Sigmoid colon (tissue), 4 donors: Measurements from ENCODE around the gene SLC25A11.

ENCODE experiments used
- EP300 ChIP-seq, 4 donors: sonication (generic); formaldehyde crosslinking; IDR thresholded peaks; one replicate each; pipeline ENCODE4 v1.6.1; 2017; ENCODE audit warnings: antibody characterized with exemption in 4 of 4
- POLR2A ChIP-seq, 2 donors: fragments of 450-650 bp; IDR thresholded peaks; one replicate each; pipeline ENCODE4 v1.6.1; 2016; ENCODE audit warnings: antibody characterized with exemption in 2 of 2, mild to moderate bottlenecking in 2 of 2, moderate library complexity in 2 of 2
- POLR2AphosphoS5 ChIP-seq, 4 donors: sonication (generic); formaldehyde crosslinking; IDR thresholded peaks; one replicate each; pipeline ENCODE4 v1.6.1; 2017; ENCODE audit warnings: antibody characterized with exemption in 4 of 4
- TF ChIP-seq, protein P1 (sequence below), 4 experiments: fragments of 450-650 bp in 3 of 4; fragments of 200-600 bp in 1 of 4; IDR thresholded peaks; one replicate each; pipeline ENCODE4 v1.5.1; 2016 to 2019; ENCODE audit warnings: antibody characterized with exemption in 4 of 4, mild to moderate bottlenecking in 3 of 4, moderate library complexity in 2 of 4

- TF ChIP-seq, protein P1, sequence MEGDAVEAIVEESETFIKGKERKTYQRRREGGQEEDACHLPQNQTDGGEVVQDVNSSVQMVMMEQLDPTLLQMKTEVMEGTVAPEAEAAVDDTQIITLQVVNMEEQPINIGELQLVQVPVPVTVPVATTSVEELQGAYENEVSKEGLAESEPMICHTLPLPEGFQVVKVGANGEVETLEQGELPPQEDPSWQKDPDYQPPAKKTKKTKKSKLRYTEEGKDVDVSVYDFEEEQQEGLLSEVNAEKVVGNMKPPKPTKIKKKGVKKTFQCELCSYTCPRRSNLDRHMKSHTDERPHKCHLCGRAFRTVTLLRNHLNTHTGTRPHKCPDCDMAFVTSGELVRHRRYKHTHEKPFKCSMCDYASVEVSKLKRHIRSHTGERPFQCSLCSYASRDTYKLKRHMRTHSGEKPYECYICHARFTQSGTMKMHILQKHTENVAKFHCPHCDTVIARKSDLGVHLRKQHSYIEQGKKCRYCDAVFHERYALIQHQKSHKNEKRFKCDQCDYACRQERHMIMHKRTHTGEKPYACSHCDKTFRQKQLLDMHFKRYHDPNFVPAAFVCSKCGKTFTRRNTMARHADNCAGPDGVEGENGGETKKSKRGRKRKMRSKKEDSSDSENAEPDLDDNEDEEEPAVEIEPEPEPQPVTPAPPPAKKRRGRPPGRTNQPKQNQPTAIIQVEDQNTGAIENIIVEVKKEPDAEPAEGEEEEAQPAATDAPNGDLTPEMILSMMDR (IDR thresholded peaks at IDR 0.05): no peak
- TF ChIP-seq EP300 (IDR thresholded peaks at IDR 0.05): no peak
- TF ChIP-seq POLR2A (IDR thresholded peaks at IDR 0.05): no peak
- TF ChIP-seq POLR2AphosphoS5 (IDR thresholded peaks at IDR 0.05): no peak
These were observed 41.5 kb downstream of the SLC25A11 start for GRCh38 chr17:4898351-4898750.
